ENCODE measurements around the gene ZNRF1. TPM values are rescaled to one million over a fixed set of nuclear protein-coding genes. Genes with fewer than 3 reads are reported as not detected.
"Not testable (repeated sequence)": the region's sequence is repeated elsewhere in the genome, so short reads cannot be mapped to it uniquely, and the experiment has no call there.

Gene ZNRF1
- 7.9 and 10.7 TPM in 2 replicates for total RNA-seq

DNA sequence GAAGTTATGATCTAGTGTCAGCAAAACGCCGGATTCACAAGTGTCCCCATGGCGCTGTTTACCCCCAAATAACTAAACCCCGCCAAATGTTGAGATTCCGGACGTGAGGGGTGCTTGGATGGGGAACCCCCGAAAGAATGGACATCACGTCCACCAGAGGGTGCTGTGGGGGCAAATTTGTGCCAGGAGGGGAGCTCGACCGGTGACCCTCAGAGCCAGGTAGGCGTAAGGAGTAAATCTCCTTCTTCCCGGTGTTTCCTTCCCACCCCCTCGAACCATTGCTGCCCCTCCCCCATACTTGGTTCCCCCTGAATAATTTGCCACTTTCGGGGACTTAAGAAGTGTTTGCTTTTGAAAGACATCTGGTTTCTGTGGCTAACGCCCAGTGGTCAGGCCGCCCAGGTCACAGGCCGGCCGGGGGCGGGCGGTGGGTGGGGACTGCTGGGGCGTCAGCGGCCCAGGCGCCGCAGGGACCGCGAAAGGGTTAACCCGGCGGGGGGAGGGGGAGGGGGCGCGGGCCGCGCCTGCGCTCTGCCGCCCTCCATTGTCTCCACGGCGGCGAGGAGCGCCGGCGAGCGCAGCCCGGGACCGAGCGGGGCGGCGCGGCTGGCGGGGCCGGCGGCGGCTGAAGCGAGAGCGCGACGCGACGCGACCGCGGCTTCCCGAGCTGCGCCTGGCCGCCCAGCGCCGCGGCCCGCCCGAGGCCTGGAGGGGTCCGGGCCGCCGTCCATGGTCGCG, at the start of gene ZNRF1:
ZNRF1 (plus strand) TSS at position 544 of the 738 bp plus-strand sequence. CDS start 648 bp downstream, outside the sequence.
- peak; percentile 78 to 86 for DNase-seq (ENCODE audit: low read depth in 2 of 2)

DNA sequence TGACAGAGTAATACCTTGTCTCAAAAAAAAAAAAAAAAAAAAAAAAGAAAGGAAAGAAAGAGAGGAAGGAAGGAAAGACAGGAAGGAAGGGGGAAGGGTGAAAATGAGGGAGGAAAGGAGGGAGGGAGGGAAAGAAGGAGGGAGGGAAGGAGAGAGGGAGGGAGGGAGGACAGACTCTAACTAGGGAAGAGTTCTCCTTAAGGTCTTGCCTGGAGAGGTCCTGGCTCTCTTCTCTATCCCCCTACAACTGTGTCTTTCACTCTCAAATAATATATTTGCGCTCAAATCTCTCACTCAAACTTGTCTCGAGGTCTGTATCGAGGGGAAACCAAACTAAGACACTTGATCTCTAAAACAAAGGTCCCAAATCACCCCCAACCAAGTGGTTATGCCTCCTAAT, 49.5 kb upstream of the ZNRF1 start:
- DNase-seq (ENCODE audit: low read depth in 2 of 2), result no peak

GRCh38 chr16:74950511-74950910, 48.3 kb upstream of the ZNRF1 start:
- no peak for DNase-seq (ENCODE audit: low read depth in 2 of 2)

DNA sequence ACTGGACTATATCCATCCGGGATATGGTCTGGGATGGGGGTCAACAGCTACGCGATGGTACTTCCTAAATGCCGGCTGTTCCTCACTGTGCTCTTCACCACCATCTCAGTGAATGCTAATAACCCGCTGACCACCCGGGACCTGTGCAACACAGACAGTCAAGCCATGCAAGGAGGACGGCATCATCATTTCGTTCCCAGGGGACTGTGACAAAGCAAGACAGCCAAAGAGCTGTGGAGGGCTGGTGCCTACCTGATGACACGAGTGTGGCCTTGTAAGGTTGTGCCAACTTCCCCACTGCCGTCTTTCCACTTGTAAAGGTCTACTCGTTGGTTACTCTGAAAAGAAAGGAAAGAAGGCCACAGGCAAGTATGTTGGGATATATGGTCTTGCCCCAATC, 47.6 kb upstream of the ZNRF1 start:
- DNase-seq (ENCODE audit: low read depth in 2 of 2), result no peak

DNA sequence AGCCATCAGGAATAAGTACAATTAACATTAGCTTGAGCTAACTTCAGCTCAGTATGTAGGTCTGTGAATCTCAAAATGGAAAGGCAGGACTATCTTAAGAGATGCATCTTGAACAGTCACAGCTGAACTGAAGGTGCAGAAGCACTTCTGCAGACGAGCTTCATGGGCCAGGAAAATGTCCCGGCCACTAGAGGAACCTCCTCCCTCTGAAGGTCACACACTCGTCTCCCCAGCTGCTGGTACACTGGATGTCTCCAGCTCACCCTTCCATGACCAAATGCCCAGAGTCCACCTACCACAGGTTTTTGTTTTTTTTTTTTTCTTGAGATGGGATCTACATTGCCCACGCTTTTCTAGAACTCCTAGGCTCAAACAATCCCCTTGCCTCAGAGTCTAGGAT, 47.1 kb upstream of the ZNRF1 start:
- no peak for DNase-seq (ENCODE audit: low read depth in 2 of 2)

GRCh38 chr16:74954763-74955162, 44.1 kb upstream of the ZNRF1 start:
- no peak for DNase-seq (ENCODE audit: low read depth in 2 of 2)

GRCh38 chr16:74973304-74973703, 25.5 kb upstream of the ZNRF1 start:
- DNase-seq (ENCODE audit: low read depth in 2 of 2), result no peak

GRCh38 chr16:74975591-74975990, 23.2 kb upstream of the ZNRF1 start:
- DNase-seq (ENCODE audit: low read depth in 2 of 2), result no peak

DNA sequence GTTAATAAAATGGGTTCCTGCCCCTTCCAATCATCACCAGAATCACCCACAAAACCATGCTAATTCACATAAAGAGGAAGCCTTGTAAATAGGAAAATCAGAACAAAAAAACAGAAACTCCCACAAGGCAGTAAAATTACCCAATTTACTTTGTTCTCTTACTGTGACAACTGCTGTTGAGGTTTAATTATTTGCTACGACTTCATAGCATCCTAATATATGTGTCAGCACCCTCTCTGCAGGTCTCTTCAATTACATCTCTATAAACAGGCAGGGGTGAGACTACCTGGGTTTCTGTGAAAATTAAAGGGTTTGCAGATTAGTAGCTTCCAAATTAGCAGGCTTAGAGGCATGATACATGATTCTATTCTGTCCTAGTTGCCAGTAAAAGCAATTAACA, 16.6 kb upstream of the ZNRF1 start:
- DNase-seq (ENCODE audit: low read depth in 2 of 2), result no peak

DNA sequence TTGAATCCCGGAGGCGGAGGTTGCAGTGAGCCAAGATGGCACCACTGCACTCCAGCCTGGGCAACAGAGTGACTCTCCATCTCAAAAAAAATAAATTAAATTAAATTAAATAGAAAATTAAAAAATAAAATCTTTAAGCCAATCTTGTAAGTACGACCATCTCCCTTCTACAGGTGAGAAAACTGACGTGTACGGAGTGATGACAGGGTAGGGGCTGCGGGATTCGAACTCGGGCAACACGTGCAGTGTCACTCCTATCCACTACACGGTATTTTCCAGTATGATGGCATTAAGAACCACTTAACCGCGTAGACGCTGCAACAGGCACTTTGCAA, 14.7 kb upstream of the ZNRF1 start:
- no peak for DNase-seq (ENCODE audit: low read depth in 2 of 2)

GRCh38 chr16:74984529-74985296, 14.1 kb upstream of the ZNRF1 start, which contains the start of gene WDR59:
TSS of gene WDR59 (minus strand) at chr16:74985123. CDS start at chr16:74985017, 106 bp downstream.
- peak; percentile 99 for DNase-seq (ENCODE audit: low read depth in 2 of 2)

DNA sequence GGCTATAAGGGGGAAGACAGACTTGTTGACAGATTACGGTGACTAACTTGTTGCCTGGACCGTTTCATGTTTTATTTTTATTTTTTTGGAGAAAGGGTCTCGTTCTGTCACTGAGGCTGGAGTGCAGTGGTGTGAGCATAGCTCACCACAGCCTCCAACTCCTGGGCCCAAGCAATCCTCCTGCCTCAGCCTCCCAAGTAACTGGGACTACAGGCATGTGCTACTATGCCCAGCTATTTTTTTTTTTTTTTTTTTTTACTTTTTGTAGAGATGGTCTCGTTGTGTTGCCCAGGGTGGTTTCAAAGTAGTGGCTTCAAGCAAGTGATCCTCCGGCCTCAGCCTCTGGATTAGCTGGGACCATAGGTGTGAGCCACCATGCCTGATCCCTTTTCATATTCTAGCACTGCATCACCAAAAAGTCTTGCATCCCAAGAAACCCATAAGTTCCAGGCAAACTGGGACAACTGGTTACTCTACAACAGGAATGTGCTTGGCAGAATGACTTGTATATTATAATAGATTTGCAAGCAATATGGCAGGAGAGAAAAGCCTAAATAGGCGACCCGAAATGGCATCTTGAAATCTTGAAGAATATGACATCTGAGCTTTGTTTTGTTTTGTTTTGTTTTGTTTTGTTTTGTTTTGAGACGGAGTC, 11.7 kb upstream of the ZNRF1 start:
- DNase-seq (ENCODE audit: low read depth in 2 of 2), result no peak

DNA sequence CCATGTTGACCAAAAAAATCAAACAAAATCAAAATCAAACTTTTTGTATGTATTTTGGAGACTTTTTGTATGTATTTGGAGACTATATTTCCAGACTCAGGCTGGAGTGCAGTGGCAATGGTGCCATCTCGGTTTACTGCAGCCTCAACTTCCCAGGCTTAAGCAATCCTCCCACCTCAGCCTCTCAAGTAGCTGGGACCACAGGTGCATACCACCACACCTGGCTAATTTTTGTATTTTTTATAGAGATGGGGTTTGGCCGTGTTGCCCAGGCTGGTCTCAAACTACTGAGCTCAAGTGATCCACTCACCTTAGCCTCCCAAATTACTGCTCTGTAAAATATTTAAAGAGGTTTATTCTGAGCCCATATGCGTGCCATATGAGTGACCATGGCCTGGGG, 9.0 kb upstream of the ZNRF1 start:
- not testable (repeated sequence) for DNase-seq (ENCODE audit: low read depth in 2 of 2)

GRCh38 chr16:74990832-74991231, 8.0 kb upstream of the ZNRF1 start:
- DNase-seq (ENCODE audit: low read depth in 2 of 2), result no peak

DNA sequence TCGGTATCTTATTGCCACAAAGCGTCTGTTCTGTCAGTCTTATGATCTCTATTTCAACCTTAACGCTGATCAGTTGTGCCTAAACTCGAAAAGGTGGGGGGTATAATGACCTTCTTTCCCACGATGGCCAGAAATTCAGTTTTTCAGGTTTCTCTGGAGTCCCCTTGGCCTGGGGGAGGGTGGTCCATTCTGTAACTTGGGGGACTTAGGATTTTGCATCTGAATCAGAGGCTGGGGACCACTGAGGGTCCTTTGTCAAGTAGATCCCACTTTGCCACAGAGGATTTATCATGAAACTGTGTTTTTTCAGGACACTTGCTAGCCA, 7.6 kb upstream of the ZNRF1 start:
- DNase-seq (ENCODE audit: low read depth in 2 of 2), result no peak

- no peak for DNase-seq (ENCODE audit: low read depth in 2 of 2)
Observed at GRCh38 chr16:74991593-74992403, 7.0 kb upstream of the ZNRF1 start.

- no peak for DNase-seq (ENCODE audit: low read depth in 2 of 2)
Observed at GRCh38 chr16:74995986-74996385, 2.8 kb upstream of the ZNRF1 start.

- DNase-seq (ENCODE audit: low read depth in 2 of 2), result no peak
Observed at GRCh38 chr16:74997042-74997491, 1.8 kb upstream of the ZNRF1 start.

- peak; percentile 21 to 22 for DNase-seq (ENCODE audit: low read depth in 2 of 2)
Observed at GRCh38 chr16:74999219-74999608, 390 bp downstream of the ZNRF1 start.

DNA sequence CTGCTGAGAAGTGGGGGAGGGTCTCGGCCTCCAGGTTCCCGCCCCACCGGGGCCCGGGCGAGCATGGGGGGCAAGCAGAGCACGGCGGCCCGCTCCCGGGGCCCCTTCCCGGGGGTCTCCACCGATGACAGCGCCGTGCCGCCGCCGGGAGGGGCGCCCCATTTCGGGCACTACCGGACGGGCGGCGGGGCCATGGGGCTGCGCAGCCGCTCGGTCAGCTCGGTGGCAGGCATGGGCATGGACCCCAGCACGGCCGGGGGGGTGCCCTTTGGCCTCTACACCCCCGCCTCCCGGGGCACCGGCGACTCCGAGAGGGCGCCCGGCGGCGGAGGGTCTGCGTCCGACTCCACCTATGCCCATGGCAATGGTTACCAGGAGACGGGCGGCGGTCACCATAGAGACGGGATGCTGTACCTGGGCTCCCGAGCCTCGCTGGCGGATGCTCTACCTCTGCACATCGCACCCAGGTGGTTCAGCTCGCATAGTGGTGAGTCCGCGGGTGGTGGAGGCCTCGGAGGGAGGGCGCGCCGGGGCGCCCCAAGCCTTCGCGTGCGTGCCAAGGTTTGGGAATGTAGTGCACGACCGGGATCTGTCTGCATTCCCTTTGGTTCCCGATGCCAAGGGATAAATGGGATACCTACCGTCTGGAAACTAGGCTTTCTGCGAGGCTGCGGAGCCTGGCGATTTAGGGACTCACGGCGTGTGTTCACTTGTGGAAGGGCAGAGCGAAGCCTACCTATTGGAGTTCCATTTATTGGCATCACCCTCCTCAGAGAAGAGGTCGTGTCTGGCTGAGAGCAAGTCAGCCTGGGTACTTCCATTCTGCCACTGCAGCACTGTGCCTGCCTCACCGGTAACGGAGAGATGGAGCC, 1.0 kb downstream of the ZNRF1 start:
- peak; percentile 29 to 36 for DNase-seq (ENCODE audit: low read depth in 2 of 2)
